ENCODE results near the gene MAST4. TPM values are rescaled to one million over a fixed set of nuclear protein-coding genes. Genes with fewer than 3 reads are reported as not detected.

Gene MAST4
- polyA plus RNA-seq, 2 of the 4 experiments (the other 2 are of a cell fraction) = 1.2 to 5.8 TPM

GRCh38 chr5:67032921-67033664 is 436.9 kb downstream of the MAST4 start:
- ChIA-PET POLR2A (no interaction called here), CTCF (interaction anchor here (0.6 to 1.1 kb wide), 3 partner anchors 11 to 175 kb away, joined by 3 read pairs; no protein-coding TSS in a partner anchor)
- no peak for FAIRE-seq
- no peak overlapping the region for H3K27ac ChIP-seq
- H3K4me1 ChIP-seq = no peaks in the 10 kb centered on the region
- ATAC-seq = no peak
- no peaks in the 10 kb centered on the region for H3K9me3 ChIP-seq
- H3K4me3 ChIP-seq = no peak overlapping the region
- TF ChIP-seq EP300 (IDR thresholded peaks at IDR 0.05) = no peak
- no peak for TF ChIP-seq RARB (CRISPR knock-in tag; IDR thresholded peaks at IDR 0.05)
- TF ChIP-seq FOXS1 (CRISPR knock-in tag; IDR thresholded peaks at IDR 0.05) = no peak
- TF ChIP-seq RFX5 (IDR thresholded peaks at IDR 0.05) = no peak
- TF ChIP-seq ELK1 (IDR thresholded peaks at IDR 0.05; ENCODE audit: low read depth, low read length) = no peak
- no peak for TF ChIP-seq TFCP2L1 (CRISPR knock-in tag; IDR thresholded peaks at IDR 0.05)
- TF ChIP-seq HOXB5 (CRISPR knock-in tag; IDR thresholded peaks at IDR 0.05) = no peak
- TF ChIP-seq CBX2 (IDR thresholded peaks at IDR 0.05; ENCODE audit: borderline replicate concordance, low read depth) = no peak
- no peak for TF ChIP-seq RCOR1 (IDR thresholded peaks at IDR 0.05; ENCODE audit: low read depth, low read length)
- WGBS (ENCODE audit: missing lambda C conversion rate) = 86% methylated on average over 2 of the region's 2 CpGs
- no peak overlapping the region for H3K4me2 ChIP-seq
- no peak for DNase-seq (ENCODE audit: low read depth in 1 of 2, low spot score in 1 of 2)

- FAIRE-seq = no peak
- 88% methylated on average over 8 of the region's 8 CpGs for WGBS (ENCODE audit: missing lambda C conversion rate)
- Histone ChIP-seq H3K4me2 (no peak overlapping the region), H3K4me3 (no peak overlapping the region), H3K9me3 (no peaks in the 10 kb centered on the region), H3K4me1 (no peaks in the 10 kb centered on the region), H3K27ac (no peak overlapping the region)
- no peak for ATAC-seq
- CTCF ChIA-PET = interaction anchor here (0.6 kb wide), 1 partner anchor 176 kb away, joined by 3 read pairs; no protein-coding TSS in a partner anchor
- no peak for DNase-seq (ENCODE audit: low read depth in 1 of 2, low spot score in 1 of 2)
- POLR2A ChIA-PET = no interaction called here
- no peak for TF ChIP-seq FOSL2 (IDR thresholded peaks at IDR 0.05)
- TF ChIP-seq FOSL2 (CRISPR knock-in tag; IDR thresholded peaks at IDR 0.05) = no peak
- no peak for TF ChIP-seq RNF2 (IDR thresholded peaks at IDR 0.05; ENCODE audit: borderline replicate concordance, low read depth)
- no peak for TF ChIP-seq HES2 (IDR thresholded peaks at IDR 0.05)
- TF ChIP-seq E2F6 (IDR thresholded peaks at IDR 0.05; ENCODE audit: borderline replicate concordance, low read depth) = no peak
- TF ChIP-seq HDAC2 (IDR thresholded peaks at IDR 0.05) = no peak
- TF ChIP-seq MAX (IDR thresholded peaks at IDR 0.05) = no peak
- TF ChIP-seq FOSB (CRISPR knock-in tag; IDR thresholded peaks at IDR 0.05) = no peak
- no peak for TF ChIP-seq ZFP36 (IDR thresholded peaks at IDR 0.05; ENCODE audit: borderline replicate concordance, partially characterized antibody)
- no peak for TF ChIP-seq POLR2AphosphoS2 (conservative IDR thresholded peaks at IDR 0.05; ENCODE audit: low read length)
- TF ChIP-seq POLR2A (IDR thresholded peaks at IDR 0.05; ENCODE audit: low read length) = no peak
- TF ChIP-seq NPAS2 (CRISPR knock-in tag; IDR thresholded peaks at IDR 0.05; ENCODE audit: borderline replicate concordance) = no peak
- TF ChIP-seq PBX3 (IDR thresholded peaks at IDR 0.05) = no peak
Measured at GRCh38 chr5:67033880-67034651, 437.9 kb downstream of the MAST4 start.

Data from A549 (cell line).